ENCODE measurements around the gene SLC12A2.

- no peak for TF ChIP-seq POLR2A (IDR thresholded peaks at IDR 0.05)
- TF ChIP-seq CTCF (IDR thresholded peaks at IDR 0.05), result no peak
Measured at GRCh38 chr5:128202320-128202719, 118.8 kb downstream of the SLC12A2 start.
